GM21390 (cell line): Measurements from ENCODE around the gene ANKRD40.
"Not testable (repeated sequence)": the region's sequence is repeated elsewhere in the genome, so short reads cannot be mapped to it uniquely, and the experiment has no call there.

Experiments
- ATAC-seq: cut with Tn5 transposase; IDR thresholded peaks from one replicate; pipeline ENCODE4 v1.9.1; 2021; ENCODE audit not compliant: unreplicated experiment

The ANKRD40 gene

DNA sequence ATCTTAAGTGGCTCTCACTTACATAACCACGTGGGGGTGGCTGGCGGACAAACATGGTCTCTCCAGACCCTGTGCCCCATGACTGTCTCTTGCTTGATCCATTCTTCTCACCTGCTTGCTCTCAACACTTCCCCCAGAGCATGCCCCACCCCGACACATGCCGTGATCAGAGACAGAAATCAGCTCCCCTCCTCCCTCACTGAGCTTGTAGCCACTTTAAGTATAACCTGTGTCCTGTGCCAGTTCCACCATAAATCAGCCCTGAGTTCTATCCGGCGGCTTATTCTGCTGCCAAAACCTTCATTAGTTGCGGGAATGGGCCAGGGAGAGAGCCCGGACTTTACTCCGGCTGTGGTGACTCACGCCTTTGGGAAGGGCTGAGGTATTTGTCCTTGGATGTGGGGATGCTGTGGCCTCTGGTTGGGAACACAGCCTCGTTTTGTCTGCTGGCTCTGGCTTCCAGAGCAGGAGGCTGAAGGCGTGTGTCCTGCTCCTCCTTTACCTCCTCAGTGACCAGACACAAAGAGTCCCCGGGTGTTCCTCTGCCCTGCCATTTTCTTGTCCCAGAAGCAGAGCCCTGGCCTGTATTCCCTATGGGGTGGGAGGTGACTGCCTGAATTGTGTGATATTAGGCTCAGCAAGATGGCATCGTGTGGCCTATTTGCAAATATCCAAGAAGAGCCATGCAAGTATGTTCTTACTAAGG, 21.1 kb downstream of the ANKRD40 start:
- no peak for ATAC-seq

DNA sequence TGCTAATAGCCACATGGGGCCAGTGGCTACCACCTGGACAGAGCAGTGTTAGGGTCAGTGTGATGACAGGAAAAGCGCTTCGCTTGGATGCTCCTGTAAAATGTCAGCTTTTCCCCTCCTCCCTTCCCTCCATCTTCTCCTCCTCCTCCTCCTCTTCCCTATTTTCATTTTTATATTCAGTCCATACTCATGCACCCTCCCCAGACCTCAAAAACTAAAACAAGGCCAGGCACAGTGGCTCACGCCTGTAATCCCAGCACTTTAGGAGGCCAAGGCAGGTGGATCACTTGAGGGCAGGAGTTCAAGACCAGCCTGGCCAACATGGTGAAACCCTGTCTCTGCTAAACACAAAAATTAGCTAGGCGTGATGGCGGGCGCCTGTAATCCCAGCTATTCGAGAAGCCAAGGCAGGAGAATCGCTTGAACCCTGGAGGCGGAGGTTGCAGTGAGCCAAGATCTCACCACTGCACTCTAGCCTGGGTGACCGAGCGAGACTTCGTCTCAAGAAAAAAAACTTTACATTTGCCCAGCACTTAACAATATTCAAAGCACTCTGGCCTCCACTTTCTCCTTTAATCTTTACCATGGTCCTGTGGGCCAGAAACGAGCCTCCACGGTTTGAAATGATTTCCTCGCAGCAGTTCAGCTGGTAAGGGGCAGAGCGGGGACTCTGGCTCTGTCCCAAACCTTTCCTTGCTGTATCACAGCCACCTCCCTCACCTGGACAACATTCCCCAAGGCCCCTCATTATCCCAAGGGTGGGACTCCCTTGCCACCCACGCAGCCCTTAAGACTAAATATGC, 21.8 kb downstream of the ANKRD40 start:
- ATAC-seq = no peak

DNA sequence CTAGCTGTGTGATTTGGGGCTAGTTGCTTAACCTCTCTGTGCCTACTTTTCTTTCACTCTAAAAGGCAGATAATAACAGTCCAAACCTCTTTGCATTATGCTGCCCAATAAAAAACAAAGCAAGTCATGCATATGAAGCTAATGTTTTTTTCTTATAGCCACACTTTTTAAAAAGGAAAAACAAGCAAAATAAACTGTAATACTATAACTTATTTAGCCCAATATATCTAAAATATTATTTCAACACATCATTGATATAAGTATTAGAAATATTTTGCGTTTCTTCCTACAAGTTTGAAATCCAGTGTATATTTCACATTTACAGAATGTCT, 22.4 kb downstream of the ANKRD40 start:
- no peak for ATAC-seq

DNA sequence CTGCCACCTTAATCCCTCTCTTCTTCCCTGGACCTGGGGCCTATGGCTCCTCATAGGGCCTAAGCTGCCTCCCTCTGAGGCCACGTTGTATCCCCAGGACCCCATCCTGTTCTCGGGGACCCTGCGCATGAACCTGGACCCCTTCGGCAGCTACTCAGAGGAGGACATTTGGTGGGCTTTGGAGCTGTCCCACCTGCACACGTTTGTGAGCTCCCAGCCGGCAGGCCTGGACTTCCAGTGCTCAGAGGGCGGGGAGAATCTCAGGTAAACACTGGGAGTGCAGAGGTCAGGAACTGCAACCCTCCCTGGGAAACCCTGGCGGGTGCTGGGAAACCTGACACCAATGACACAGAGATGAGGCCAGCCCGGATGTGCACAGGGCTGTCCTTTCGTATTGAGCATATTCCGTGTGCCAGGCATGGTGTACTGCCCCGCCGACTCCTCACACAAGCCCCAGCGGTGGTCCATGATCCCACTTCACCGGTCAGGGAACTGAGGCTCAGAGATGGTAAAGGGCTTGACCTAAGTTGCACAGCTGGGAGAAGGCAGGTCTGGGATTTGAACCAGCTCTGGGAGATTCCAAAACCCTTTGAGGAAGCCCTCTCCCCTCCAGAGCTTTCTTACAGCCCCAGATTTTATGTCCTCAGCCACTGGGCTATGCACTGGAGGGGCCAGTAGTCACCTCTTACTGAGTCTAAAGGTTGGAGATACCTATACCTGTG, 22.9 kb downstream of the ANKRD40 start:
- ATAC-seq = no peak

DNA sequence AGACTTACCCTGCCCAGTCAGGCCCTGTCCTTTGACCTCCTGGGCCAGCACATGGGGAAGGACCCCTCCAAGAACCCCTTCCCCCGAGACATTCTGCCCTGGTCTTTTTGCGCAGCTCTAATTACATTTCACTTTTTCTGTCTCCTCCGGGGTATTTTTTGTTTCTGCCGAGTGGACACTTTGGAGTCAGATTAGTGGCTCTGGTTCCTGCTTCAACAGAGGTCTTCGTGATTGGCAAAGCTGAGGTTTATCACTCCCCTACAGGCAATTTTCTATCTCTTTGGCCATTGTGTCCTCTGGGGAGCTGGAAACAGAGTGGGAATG, 23.5 kb downstream of the ANKRD40 start:
- no peak for ATAC-seq

DNA sequence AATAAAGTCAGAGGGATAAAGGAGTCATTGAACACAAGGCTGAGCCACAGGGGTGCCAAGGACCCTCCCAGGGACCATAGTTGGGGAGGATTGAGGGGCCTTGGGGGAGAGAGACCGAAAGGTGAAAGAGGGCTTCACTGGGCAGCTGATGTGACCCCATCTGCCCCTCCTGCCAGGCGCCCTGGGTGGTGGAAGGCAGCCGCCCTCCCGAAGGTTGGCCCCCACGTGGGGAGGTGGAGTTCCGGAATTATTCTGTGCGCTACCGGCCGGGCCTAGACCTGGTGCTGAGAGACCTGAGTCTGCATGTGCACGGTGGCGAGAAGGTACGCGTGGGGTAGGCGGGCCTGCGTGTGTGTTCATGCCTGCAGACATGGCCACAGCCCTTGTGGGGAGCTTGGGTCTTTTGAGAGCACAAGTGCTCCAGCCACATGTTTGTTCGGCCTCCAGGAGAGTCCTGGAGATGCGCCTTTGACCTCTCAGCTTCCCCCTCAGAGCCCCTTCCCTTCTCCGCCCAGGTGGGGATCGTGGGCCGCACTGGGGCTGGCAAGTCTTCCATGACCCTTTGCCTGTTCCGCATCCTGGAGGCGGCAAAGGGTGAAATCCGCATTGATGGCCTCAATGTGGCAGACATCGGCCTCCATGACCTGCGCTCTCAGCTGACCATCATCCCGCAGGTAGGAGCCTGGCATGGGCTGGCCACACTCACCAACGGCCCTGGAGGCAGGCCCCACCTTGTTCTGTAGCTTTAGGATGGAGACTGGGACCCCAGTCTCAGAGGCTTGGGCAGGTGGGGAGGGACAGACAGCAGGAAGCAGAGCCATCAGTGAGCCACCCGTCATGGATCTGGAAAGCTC, 24.1 kb downstream of the ANKRD40 start:
- no peak for ATAC-seq

DNA sequence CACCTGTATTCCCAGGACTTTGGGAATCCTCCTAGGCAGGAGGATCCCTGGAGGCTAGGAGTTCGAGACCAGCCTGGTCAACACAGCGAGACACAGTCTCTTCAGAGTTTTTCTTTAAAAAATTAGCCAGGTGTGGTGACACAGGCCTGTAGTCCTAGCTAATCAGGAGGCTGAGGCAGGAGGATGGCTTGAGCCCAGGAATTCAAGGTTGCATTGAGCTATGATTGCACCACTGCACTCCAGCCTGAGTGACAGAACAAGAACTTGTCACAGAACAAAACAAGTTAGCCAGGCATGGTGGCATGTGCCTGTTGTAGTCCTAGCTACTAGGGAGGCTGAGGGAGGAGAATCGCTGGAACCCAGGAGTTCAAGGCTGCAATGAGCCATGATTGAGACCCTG, 24.8 kb downstream of the ANKRD40 start:
- no peak for ATAC-seq

DNA sequence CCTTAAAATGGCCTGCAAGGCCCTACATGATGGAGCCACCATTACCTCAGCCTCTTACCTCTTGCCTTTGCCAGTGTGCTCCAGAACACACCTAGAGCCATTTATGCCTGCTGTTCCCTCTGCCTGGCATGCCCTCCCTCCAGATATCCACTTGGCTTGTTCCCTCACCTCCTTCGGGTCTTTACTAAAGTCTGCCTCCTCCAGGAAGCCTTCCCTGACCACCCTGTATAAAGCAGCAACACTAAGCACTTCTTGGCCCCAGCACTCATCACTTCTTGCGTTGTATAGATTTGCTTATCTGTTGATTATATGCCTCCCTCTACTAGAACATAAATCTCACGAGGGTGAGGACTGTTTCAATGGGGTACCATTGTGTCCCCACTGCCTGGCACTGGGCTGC, 25.3 kb downstream of the ANKRD40 start:
- ATAC-seq = no peak

DNA sequence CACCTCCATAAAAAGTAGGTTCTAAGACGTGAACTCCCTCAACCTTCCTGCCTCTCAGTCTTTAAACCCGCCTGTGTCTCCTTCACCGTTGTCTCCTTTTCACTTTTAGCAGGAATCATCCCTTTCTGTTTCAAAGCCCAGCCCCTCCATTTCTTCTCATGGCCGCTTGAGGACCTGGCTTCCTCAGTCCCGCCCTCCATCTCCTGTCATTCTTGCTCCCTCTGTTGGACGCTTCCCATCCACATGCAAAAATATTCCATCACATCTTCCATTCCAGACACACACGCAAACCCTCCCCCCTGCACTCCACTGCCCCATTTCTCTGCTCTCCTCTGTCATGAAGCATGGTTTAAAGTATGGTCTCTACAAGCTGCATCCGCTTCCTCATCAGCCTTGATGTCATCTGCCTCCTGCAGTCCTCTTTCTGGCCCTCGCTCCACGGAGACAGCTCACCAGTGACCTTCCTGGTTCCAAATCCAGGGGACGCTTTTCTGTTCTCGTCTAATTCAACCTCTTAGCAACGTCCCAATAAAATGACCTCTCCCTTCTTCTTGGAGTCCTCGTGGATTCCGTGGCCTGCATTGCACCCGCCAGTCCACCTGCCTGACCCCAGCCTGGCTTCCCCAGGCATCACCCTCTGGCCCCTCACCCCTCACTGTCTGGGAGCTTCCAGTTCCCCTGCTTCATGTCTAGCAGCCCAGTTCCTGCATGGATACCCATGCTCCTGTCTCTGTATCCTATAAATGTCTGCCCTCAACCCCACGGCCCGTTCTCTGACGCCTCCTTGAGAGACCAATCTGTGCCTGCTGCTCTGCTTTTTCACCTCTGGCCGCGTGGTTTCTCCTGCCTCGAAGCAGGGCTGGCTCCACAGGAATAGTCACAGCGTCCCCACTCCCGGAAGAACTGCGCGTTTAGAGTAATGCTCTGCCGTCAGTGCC, 26.2 kb downstream of the ANKRD40 start:
- ATAC-seq = no peak

DNA sequence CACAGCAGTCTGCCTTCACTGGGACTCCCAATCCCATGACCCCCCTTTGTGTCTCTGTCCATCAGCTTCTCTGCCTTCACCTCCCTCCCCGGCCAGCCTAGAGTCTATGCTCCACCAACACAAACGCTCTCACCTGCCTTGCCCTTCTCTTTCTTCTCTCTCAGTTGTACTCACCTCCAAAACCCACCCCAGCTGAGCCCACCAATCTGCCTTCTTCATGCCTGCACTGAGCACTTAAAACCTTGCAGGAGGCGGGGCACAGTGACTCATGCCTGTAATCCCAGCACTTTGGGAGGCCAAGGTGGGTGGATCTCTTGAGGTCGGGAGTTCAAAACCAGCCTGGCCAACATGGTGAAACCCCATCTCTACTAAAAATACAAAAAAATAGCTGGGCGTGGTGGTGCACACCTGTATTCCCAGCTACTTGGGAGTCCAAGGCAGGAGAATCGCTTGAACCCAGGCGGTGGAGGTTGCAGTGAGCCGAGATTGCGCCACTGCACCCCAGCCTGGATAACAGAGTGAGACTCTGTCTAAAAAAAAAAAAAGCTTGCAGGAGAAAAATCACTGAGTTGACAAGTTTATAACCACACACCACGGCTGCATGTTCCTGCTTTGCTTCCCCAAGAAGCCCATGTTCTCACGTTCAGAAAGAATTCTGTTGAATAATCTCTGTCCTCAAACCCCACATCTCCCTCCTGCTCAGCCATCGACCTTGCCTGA, 27.0 kb downstream of the ANKRD40 start:
- not testable (repeated sequence) for ATAC-seq

DNA sequence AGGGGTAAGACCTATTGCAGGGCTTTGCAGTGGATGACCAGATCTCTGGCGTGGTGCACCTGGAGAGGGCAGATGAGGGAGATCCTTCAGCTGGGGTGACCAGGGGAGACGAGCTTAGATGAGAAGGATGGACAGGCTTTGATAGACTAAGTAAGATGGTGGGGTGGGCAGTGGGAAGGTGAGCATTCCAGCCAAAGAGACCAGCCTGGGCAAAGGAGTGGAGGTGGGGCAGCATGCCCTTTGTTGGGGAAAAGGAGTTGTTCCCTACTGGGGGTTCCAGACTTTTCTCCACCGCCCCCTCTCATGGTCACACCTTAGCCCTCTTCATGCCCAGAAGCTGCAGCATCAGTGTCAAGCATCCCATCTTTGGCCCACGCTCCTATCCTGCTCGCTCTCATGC, 27.6 kb downstream of the ANKRD40 start:
- ATAC-seq = no peak

DNA sequence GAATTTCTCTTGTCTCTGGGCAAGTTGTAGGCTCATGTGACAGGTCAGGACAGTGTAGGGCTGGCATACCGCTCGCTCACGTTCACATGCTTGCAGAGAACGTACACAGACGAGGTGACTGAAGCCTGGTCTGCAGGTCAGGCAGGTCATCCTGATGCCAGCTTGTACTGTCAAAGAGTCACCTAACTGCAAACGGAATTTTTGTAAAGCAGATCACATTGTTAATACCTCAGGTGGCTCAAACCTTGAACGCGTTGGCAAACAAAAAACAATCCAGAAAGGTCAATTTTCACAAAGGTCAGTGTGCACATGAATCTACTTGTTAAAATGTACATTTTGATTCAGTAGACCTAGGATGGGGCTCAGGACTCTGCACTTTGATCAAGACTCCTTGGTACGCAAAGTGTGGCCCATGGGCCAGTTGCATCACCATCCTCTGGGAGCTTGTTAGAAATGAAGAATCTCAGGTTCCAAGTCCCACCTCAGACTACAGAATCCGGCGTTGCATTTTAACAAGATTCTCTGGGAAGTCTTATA, 28.6 kb downstream of the ANKRD40 start:
- ATAC-seq = no peak

DNA sequence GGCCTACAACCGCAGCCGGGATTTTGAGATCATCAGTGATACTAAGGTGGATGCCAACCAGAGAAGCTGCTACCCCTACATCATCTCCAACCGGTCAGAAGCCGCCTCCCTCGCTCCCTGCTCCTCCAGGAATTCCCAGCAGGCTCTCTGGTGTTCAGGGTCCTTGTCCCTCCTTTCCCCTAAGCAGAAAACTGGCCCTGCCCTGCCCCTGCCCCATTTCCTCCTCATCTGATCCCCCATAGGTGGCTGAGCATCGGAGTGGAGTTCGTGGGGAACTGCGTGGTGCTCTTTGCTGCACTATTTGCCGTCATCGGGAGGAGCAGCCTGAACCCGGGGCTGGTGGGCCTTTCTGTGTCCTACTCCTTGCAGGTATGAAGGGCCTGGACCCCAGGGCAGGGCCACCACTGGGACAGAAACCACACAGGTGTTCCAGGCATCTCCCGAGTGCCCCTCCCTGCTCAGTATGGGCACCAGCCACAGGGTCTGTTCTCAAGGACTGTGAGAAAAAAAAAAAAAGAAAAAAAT, 29.8 kb downstream of the ANKRD40 start:
- no peak for ATAC-seq

DNA sequence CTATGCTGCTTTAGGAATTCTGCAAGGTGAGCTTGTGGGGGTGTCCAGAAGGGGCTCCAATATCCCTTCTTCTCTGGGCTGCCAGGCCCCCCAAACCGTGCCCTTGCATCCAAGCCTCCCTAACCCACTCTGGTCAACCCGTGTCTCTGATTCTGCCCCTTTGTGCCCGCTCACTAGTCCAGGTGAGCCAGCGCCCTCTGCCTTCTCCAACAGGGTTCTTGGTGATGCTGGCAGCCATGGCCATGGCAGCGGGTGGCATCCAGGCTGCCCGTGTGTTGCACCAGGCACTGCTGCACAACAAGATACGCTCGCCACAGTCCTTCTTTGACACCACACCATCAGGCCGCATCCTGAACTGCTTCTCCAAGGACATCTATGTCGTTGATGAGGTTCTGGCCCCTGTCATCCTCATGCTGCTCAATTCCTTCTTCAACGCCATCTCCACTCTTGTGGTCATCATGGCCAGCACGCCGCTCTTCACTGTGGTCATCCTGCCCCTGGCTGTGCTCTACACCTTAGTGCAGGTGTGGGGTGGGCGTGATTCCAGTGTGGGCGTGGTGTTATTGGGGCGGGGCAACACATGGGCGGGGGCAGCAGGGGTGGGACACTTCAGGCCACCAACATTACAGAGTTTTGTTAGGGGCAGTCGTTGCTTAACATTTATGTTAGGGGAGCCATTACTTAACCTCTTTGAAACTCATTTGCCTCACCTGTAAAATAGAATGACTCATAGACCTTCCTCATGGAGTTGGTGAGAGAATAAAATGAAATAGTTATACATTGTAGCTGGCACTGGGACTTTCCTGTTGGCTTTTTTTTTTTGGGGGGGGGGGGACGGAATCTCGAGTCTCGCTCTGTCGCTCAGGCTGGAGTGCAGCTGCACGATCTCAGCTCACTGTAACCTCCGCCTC, 31.4 kb downstream of the ANKRD40 start:
- no peak for ATAC-seq

DNA sequence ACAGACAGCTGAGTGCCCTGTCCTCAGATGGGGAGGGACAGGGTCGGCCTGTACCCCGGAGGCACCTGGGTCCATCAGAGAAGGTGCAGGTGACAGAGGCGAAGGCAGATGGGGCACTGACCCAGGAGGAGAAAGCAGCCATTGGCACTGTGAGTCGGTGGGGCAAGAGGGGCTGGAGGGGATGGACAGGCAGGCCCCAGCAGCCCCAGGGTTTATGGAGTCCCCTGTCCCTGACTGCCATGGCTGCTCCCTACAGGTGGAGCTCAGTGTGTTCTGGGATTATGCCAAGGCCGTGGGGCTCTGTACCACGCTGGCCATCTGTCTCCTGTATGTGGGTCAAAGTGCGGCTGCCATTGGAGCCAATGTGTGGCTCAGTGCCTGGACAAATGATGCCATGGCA, 32.1 kb downstream of the ANKRD40 start:
- ATAC-seq = no peak

DNA sequence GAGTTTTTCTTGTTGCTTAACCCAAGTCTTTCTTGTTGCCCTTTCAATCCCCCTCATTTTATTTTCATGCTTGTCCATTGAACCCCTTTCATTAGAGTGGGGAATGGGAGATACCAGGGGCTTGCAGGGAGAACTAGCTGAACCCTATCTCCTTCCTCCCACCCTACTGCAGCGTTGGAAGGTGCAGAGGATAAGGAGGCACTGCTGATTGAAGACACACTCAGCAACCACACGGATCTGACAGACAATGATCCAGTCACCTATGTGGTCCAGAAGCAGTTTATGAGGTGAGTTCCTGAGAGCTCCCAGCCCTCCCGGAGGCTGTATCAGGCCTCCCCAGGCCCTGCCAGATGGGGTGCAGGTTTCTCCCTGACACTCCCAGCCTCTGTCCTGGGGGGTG, 32.5 kb downstream of the ANKRD40 start:
- no peak for ATAC-seq

DNA sequence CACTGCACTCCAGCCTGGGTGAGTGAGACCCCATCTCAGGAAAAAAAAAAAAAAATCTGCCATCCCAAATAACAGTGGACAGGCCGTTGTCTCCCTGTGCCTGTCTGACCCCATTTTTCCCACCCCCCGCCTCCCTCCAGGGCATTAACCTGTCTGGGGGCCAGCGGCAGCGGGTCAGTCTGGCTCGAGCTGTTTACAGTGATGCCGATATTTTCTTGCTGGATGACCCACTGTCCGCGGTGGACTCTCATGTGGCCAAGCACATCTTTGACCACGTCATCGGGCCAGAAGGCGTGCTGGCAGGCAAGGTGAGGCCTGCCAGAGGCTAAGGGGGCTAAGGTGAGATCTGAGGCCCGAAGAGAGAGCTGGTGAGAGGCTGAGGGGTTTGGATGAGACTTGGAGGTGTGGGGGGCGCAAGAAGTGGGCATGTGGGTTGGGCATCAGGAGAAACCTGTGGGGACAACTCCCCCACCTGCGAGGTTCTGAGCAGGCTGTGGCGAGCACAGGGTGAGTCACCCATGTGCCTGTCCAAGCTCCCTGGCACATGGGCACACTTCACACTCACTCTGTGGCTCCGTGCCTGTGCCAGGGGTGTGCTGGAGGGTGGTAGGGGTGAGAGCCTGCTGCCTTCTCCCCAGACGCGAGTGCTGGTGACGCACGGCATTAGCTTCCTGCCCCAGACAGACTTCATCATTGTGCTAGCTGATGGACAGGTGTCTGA, 34.7 kb downstream of the ANKRD40 start:
- ATAC-seq = no peak
